ENCODE measurements around the gene KCTD17.

KCTD17 gene

DNA sequence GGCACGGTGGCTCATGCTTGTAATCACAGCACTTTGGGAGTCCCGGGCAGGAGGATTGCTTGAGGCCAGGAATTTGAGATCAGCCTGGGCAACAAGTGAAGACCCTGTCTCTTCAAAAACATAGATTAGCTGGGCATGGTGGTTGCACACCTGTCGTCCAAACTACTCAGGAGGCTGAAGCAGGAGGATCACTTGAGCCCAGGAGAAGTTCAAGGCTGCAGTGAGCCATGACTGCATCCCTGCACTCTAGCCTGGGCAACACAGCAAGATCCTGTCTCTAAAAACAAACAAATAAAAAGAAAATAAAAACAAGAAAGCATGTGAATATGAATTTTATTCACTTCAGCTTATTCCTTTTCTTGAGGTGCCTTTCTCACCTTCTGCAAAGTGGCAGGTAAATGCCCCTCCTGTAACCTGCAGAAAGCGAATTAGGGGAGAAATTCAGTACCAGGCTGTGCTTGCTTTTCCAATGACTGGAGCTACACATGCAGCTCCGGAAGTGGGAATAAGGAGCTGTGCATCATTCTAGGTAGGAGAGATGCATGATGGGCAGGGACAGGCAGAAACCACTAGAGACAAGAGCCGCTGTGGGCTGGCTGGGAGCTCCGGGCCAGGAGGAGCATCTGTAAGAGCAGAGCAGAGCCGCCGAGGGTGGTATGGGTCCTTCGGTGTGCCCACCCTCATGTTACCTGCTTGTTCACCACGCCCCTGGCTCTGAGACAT, 14.7 kb upstream of the KCTD17 start:
- TF ChIP-seq, protein P1, sequence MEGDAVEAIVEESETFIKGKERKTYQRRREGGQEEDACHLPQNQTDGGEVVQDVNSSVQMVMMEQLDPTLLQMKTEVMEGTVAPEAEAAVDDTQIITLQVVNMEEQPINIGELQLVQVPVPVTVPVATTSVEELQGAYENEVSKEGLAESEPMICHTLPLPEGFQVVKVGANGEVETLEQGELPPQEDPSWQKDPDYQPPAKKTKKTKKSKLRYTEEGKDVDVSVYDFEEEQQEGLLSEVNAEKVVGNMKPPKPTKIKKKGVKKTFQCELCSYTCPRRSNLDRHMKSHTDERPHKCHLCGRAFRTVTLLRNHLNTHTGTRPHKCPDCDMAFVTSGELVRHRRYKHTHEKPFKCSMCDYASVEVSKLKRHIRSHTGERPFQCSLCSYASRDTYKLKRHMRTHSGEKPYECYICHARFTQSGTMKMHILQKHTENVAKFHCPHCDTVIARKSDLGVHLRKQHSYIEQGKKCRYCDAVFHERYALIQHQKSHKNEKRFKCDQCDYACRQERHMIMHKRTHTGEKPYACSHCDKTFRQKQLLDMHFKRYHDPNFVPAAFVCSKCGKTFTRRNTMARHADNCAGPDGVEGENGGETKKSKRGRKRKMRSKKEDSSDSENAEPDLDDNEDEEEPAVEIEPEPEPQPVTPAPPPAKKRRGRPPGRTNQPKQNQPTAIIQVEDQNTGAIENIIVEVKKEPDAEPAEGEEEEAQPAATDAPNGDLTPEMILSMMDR (conservative IDR thresholded peaks at IDR 0.05; ENCODE audit: low read length) = no peak
- TF ChIP-seq EZH2phosphoT487 (IDR thresholded peaks at IDR 0.05; ENCODE audit: borderline replicate concordance) = no peak

DNA sequence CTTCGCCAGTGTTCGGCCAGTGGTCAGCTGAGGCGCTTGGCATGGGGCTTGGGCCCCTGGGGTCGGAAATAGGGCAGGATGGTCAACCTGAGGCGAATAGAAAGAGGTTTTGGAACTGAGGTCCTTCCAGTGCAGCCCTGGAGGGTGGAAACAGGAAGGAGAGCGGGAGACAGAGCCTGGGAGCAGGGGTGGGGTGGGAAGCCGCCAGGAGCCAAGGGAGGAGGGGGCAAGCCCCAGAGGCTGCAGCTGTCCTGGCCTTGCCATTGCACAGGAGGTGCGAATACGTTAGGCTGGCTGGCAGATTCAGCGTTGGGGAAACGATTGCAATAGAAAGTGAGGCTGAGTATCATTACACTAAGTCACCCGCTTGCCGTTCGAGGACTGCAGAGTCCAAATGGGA, 13.9 kb upstream of the KCTD17 start:
- TF ChIP-seq, protein P1 (conservative IDR thresholded peaks at IDR 0.05; ENCODE audit: low read length) = no peak
- TF ChIP-seq EZH2phosphoT487 (IDR thresholded peaks at IDR 0.05; ENCODE audit: borderline replicate concordance) = no peak
- Histone ChIP-seq H3K79me2 (ENCODE audit: insufficient read depth, low read length) (no peaks in the 10 kb centered on the region), H2AFZ (ENCODE audit: low read length) (no peak overlapping the region), H3K4me2 (ENCODE audit: low read depth, low read length, poor library complexity, severe bottlenecking) (no peak overlapping the region), H3K9me3 (ENCODE audit: insufficient read depth, low read depth, low read length) (no peaks in the 10 kb centered on the region), H3K9me2 (replicated peaks; ENCODE audit: low read depth, low read length) (no peaks in the 10 kb centered on the region), H3F3A (ENCODE audit: low read depth) (no peaks in the 10 kb centered on the region), H3K36me3 (ENCODE audit: insufficient read depth, low read length) (no peaks in the 10 kb centered on the region), H3K9ac (ENCODE audit: low read depth, low read length, poor library complexity, severe bottlenecking) (no peak overlapping the region), H3K4me3 (ENCODE audit: low read length, poor library complexity, severe bottlenecking) (no peak overlapping the region), H3K27me3 (ENCODE audit: insufficient read depth, low read length, poor library complexity, severe bottlenecking) (no peaks in the 10 kb centered on the region), H3K4me1 (ENCODE audit: insufficient read depth, low read length, poor library complexity, severe bottlenecking) (no peaks in the 10 kb centered on the region), H4K20me1 (ENCODE audit: insufficient read depth, low read length, poor library complexity, severe bottlenecking) (no peaks in the 10 kb centered on the region)

More for the DNA sequence above, 14.7 kb upstream of the KCTD17 start:
- Histone ChIP-seq H2AFZ (ENCODE audit: low read length) (no peak overlapping the region), H3K27me3 (ENCODE audit: insufficient read depth, low read length, poor library complexity, severe bottlenecking) (no peaks in the 10 kb centered on the region), H3K36me3 (ENCODE audit: insufficient read depth, low read length) (no peaks in the 10 kb centered on the region), H3K4me1 (ENCODE audit: insufficient read depth, low read length, poor library complexity, severe bottlenecking) (no peaks in the 10 kb centered on the region), H3K4me3 (ENCODE audit: low read length, poor library complexity, severe bottlenecking) (no peak overlapping the region), H3K4me2 (ENCODE audit: low read depth, low read length, poor library complexity, severe bottlenecking) (no peak overlapping the region), H3K9me2 (replicated peaks; ENCODE audit: low read depth, low read length) (no peaks in the 10 kb centered on the region), H3K79me2 (ENCODE audit: insufficient read depth, low read length) (no peaks in the 10 kb centered on the region), H3K9me3 (ENCODE audit: insufficient read depth, low read depth, low read length) (no peaks in the 10 kb centered on the region), H3F3A (ENCODE audit: low read depth) (no peaks in the 10 kb centered on the region), H4K20me1 (ENCODE audit: insufficient read depth, low read length, poor library complexity, severe bottlenecking) (no peaks in the 10 kb centered on the region), H3K9ac (ENCODE audit: low read depth, low read length, poor library complexity, severe bottlenecking) (no peak overlapping the region)

DNA sequence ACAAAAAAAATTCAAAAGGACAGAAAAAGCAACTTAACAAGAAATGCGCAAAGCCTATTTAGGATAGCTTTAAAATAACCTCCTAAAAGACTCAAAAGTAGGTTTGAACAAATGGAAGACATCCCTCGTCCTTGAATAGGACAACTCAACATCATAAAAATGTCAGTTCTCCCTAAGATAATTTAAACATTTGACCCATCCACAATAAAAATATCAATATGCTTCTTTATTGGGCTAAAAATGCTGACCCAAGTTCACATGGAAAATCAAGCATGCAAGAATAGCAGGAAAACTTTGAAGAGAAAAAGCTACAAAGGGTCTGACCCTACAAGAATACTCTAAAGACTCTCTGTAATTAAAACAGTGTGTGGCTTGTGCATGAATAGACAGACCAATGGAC, 12.1 kb upstream of the KCTD17 start:
- no peak overlapping the region for H3K4me2 ChIP-seq (ENCODE audit: low read depth, low read length, poor library complexity, severe bottlenecking)
- no peaks in the 10 kb centered on the region for H3F3A ChIP-seq (ENCODE audit: low read depth)
- H3K4me1 ChIP-seq (ENCODE audit: insufficient read depth, low read length, poor library complexity, severe bottlenecking) = no peaks in the 10 kb centered on the region
- no peak for TF ChIP-seq EZH2phosphoT487 (IDR thresholded peaks at IDR 0.05; ENCODE audit: borderline replicate concordance)
- TF ChIP-seq, protein P1 (conservative IDR thresholded peaks at IDR 0.05; ENCODE audit: low read length) = no peak
- H3K4me3 ChIP-seq (ENCODE audit: low read length, poor library complexity, severe bottlenecking) = no peak overlapping the region
- no peaks in the 10 kb centered on the region for H3K27me3 ChIP-seq (ENCODE audit: insufficient read depth, low read length, poor library complexity, severe bottlenecking)
- H3K79me2 ChIP-seq (ENCODE audit: insufficient read depth, low read length) = no peaks in the 10 kb centered on the region
- no peak overlapping the region for H2AFZ ChIP-seq (ENCODE audit: low read length)
- no peaks in the 10 kb centered on the region for H3K9me2 ChIP-seq (replicated peaks; ENCODE audit: low read depth, low read length)
- no peaks in the 10 kb centered on the region for H3K36me3 ChIP-seq (ENCODE audit: insufficient read depth, low read length)
- no peak overlapping the region for H3K9ac ChIP-seq (ENCODE audit: low read depth, low read length, poor library complexity, severe bottlenecking)
- H4K20me1 ChIP-seq (ENCODE audit: insufficient read depth, low read length, poor library complexity, severe bottlenecking) = no peaks in the 10 kb centered on the region
- no peaks in the 10 kb centered on the region for H3K9me3 ChIP-seq (ENCODE audit: insufficient read depth, low read depth, low read length)

All from Loucy (cell line).